AG04449 (cell line): ENCODE results near the gene NHERF2.

Experiments
- CTCF ChIA-PET: fragments of 350-600 bp; formaldehyde crosslinking; extraction: SDS; loops from one replicate; lab custom pipeline; 2021; ENCODE audit warnings: antibody characterized with exemption; lab: Yijun Ruan, JAX
- POLR2A ChIA-PET: fragments of 400-600, 350-600 bp; formaldehyde crosslinking; extraction: SDS; loops from one replicate; lab custom pipeline; 2020; ENCODE audit warnings: antibody characterized with exemption, inconsistent platforms; lab: Yijun Ruan, JAX
- DNase-seq: peaks from one replicate; pipeline ENCODE4 v3.0.0-alpha.2; 2010; ENCODE audit warnings: low read depth, low spot score
- H3K4me3 ChIP-seq: 2 replicates; pipeline ENCODE4 v1.5.1; 2011; ENCODE audit warnings: low read depth, mild to moderate bottlenecking, control low read depth, low read length
- TF ChIP-seq, protein P1 (sequence below): IDR thresholded peaks from one replicate; pipeline ENCODE4 v1.5.1; 2011; ENCODE audit warnings: mild to moderate bottlenecking, moderate library complexity, low read length, control low read depth, inconsistent platforms; ENCODE audit not compliant: insufficient read depth; ENCODE audit errors: missing control alignments

The NHERF2 gene

DNA sequence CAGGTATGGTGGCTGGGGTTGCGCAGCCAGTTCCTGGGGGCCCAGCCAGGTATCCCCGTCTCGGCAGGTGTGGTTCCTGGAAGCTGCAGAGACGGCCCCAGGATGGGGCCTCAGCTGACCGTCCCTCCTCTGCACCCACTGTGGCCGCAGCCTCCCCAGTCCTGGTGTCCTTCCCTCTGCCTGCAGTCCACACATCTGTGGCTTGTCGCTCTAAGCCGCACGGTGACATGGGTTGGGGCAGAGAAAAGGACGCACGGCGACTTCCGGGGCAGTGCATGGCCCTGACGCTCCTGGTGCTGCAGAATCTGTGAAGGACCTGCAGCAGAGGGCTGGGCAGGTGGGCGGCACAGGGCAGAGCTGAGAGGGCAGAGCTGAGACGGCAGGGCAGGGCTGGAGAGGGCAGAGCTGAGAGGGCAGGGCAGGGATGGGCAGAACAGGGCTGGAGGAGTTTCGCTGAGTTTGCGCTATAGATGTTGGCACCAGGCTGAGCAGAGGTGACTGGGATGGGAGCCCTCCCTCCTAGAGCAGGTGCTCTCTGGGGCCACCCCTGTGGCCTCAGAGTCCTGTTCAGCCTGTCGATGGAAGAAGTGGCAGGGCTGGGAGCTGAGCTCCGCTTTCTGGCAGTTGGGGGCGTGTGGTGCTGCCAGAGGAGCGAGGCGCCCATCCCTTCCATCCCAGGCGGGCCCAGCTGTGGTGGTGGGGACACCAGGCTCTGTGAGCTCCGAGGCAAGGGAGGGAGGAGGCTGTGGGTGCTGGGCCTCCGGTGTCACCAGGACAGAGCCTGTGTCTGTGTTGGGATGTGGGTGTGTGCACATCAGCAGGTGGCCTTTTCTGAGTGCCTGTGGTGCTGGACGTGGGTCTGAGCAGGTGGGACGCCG, 44.1 kb downstream of the NHERF2 start:
- TF ChIP-seq, protein P1, sequence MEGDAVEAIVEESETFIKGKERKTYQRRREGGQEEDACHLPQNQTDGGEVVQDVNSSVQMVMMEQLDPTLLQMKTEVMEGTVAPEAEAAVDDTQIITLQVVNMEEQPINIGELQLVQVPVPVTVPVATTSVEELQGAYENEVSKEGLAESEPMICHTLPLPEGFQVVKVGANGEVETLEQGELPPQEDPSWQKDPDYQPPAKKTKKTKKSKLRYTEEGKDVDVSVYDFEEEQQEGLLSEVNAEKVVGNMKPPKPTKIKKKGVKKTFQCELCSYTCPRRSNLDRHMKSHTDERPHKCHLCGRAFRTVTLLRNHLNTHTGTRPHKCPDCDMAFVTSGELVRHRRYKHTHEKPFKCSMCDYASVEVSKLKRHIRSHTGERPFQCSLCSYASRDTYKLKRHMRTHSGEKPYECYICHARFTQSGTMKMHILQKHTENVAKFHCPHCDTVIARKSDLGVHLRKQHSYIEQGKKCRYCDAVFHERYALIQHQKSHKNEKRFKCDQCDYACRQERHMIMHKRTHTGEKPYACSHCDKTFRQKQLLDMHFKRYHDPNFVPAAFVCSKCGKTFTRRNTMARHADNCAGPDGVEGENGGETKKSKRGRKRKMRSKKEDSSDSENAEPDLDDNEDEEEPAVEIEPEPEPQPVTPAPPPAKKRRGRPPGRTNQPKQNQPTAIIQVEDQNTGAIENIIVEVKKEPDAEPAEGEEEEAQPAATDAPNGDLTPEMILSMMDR = no peak
- ChIA-PET CTCF (interaction anchor here (1.2 kb wide), 1 partner anchor 48 kb away, joined by 3 read pairs; no protein-coding TSS in a partner anchor), POLR2A (interaction anchor here (1.1 kb wide), 1 partner anchor 23 kb away, joined by 5 read pairs; the partner anchor contains the start of genes NTHL1 and TSC2)
- DNase-seq = no peak
- H3K4me3 ChIP-seq = no peak overlapping the region

DNA sequence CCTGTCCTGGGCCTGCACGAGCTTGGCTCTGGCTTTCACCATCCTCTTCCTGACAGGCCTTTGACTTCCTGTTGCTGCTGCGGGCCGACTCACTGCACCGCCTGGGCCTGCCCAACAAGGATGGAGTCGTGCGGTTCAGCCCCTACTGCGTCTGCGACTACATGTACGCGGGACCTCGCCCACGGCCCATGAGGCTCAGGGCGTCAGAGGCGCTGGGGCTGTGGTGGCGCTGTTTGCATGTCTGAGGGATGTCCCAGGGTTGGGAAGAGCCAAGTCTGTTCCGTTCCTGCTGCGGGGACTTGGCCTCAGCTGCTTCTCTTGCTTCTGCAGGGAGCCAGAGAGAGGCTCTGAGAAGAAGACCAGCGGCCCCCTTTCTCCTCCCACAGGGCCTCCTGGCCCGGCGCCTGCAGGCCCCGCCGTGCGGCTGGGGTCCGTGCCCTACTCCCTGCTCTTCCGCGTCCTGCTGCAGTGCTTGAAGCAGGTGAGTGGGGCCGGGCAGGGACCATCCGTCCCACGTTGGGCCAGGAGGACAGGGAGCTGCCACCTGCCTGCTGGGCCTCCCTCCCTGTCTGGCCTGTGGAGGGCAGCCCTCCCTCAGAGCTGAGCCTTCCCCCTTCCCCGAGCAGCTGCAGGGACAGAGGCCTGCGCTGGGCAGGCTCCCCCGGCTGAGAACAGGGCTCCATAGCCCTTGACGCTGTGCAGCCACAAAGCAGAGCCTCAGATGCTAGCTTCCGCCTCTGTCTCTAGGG, 44.9 kb downstream of the NHERF2 start:
- ChIA-PET POLR2A (interaction anchor here (1.7 to 2.3 kb wide), 2 partner anchors 14 to 24 kb away, joined by 4 to 7 read pairs; partner anchors contain the start of genes NTHL1 and TSC2), CTCF (interaction anchor here (0.8 to 0.9 kb wide), 2 partner anchors 49 to 69 kb away, joined by 3 to 6 read pairs; no protein-coding TSS in a partner anchor)
- TF ChIP-seq, protein P1 = no peak
- DNase-seq = no peak
- H3K4me3 ChIP-seq = no peak overlapping the region

DNA sequence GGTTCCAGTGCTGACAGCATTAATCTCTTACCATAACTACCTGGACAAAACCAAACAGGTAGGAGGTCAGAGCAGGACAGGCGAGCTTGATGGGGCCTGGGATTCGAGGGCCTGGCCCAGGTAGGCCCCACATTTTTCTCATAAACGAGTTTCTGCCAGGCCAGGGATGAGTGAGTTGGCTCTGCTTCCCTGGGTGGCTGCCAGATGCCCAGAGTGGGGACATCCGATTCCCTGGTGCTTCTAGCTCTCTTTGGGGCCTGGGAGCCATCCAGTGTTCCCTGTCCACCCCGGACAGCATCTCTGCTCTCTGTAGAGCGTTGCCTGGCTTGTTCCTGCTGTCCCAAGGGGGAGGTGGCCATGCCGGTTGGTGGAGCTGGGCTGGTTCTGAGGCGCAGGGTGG, 46.2 kb downstream of the NHERF2 start:
- TF ChIP-seq, protein P1 = no peak
- DNase-seq = no peak
- H3K4me3 ChIP-seq = no peak overlapping the region
- ChIA-PET POLR2A (interaction anchor here (0.8 to 2.3 kb wide), 3 partner anchors 13 to 25 kb away, joined by 4 to 7 read pairs (median 6); partner anchors contain the start of genes NTHL1 and TSC2), CTCF (interaction anchor here (1.1 kb wide), 1 partner anchor 51 kb away, joined by 3 read pairs; no protein-coding TSS in a partner anchor)

DNA sequence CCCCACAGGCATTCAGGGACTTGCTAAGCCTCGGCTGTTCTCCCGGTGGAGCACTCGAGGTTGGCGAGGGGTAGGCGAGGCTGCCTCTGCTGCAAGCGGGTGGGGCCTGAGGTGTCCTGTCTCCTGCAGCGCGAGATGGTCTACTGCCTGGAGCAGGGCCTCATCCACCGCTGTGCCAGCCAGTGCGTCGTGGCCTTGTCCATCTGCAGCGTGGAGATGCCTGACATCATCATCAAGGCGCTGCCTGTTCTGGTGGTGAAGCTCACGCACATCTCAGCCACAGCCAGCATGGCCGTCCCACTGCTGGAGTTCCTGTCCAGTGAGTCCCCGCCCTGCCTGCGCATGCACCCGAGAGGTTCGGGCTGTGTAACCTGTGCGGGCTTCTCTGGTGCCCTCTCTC, 47.4 kb downstream of the NHERF2 start:
- H3K4me3 ChIP-seq = no peak overlapping the region
- POLR2A ChIA-PET = no interaction called here
- TF ChIP-seq, protein P1 = no peak
- DNase-seq = no peak
- CTCF ChIA-PET = interaction anchor here (1.1 kb wide), 1 partner anchor 52 kb away, joined by 3 read pairs; no protein-coding TSS in a partner anchor

DNA sequence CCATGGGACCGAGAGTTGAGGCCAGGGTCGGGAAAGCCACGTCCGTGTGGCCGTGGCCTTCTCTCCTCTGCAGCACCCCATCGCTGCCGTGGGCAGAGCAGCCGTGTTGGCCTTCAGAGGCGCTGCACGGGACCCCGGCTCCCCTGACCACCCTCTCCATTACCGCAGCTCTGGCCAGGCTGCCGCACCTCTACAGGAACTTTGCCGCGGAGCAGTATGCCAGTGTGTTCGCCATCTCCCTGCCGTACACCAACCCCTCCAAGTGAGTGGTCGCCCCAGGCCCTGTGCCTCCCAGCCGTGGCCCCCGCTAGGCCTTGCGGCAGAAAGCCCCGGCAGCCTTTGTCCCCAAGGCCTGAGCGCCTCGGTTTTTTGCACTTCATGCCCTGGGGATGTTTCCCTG, 48.9 kb downstream of the NHERF2 start:
- no peak overlapping the region for H3K4me3 ChIP-seq
- TF ChIP-seq, protein P1 = no peak
- DNase-seq = no peak
- POLR2A ChIA-PET = no interaction called here
- CTCF ChIA-PET = no interaction called here
